ENCODE data around the gene MTREX. TPM values are rescaled to one million over a fixed set of nuclear protein-coding genes. Genes with fewer than 3 reads are reported as not detected.
A peak's percentile ranks its signal among the peaks of the same experiment; 100 is the strongest.

Gene MTREX
- total and polyA plus RNA-seq, 4 donors = 17.4 to 88.4 (median 35.9) TPM

DNA sequence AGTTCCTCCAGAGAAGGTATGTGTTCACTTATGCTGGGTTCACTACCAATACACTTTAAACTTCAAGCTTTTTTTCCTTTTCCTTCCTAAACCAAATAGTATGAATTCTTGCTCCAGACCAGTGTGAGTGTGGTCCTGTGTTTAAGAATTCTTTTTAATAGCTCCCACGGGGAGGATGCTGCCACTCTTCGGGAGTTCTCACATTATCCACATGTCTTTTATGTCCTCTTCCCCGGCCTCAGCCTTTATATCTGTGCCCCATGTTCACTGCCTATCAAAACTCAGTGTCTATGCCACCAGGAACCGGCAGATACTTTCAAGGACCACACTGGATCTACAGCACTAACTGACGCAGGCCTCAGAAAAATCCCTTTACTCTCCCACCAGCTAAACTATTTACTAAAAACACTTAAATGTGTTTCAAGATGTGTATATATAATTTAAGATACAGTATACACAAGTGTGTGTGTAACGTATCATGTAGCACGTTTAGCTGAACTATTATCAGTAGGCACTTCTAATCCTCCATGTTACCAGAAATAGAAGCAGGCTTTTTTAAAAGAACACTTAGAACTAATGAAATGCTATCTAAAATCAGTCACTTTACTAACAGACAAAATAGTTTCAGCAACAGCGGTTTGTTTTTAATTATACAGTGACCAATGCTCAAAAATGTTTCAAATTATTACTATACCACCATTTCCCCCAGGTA, 139.0 kb downstream of the MTREX start:
- WGBS, 2 donors = 71 to 75% methylated on average over 8 of the region's 8 CpGs
- no peak for ATAC-seq (ENCODE audit: insufficient read depth, low FRiP score)
- Histone ChIP-seq H3K27ac (ENCODE audit: low read depth in 1 of 2, low read length in 1 of 2) (peak overlapping the region in 1 of 2 donors; percentile 77), H3K36me3 (ENCODE audit: control insufficient read depth in 4 of 4, insufficient read depth in 4 of 4, low read length in 4 of 4) (peaks cover 0 to 13% (median 4%) of the 10 kb centered on the region in 4 donors), H3K27me3 (ENCODE audit: control insufficient read depth in 3 of 3, insufficient read depth in 3 of 3, low read length in 2 of 3) (no peaks in the 10 kb centered on the region), H3K4me1 (ENCODE audit: control insufficient read depth in 5 of 5, insufficient read depth in 5 of 5, low read length in 5 of 5) (peaks cover 0 to 23% (median 7%) of the 10 kb centered on the region in 5 donors), H3K9me3 (ENCODE audit: control insufficient read depth in 4 of 4, insufficient read depth in 3 of 4, low read length in 3 of 4) (no peaks in the 10 kb centered on the region), H3K4me3 (no peak overlapping the region), H3K9ac (ENCODE audit: insufficient read depth in 1 of 2, low read length in 2 of 2) (peak overlapping the region in 1 of 2 donors; percentile 26)
- DNase-seq = peak in 2 of 3 donors; percentile 50 to 61
- TF ChIP-seq, protein P1, sequence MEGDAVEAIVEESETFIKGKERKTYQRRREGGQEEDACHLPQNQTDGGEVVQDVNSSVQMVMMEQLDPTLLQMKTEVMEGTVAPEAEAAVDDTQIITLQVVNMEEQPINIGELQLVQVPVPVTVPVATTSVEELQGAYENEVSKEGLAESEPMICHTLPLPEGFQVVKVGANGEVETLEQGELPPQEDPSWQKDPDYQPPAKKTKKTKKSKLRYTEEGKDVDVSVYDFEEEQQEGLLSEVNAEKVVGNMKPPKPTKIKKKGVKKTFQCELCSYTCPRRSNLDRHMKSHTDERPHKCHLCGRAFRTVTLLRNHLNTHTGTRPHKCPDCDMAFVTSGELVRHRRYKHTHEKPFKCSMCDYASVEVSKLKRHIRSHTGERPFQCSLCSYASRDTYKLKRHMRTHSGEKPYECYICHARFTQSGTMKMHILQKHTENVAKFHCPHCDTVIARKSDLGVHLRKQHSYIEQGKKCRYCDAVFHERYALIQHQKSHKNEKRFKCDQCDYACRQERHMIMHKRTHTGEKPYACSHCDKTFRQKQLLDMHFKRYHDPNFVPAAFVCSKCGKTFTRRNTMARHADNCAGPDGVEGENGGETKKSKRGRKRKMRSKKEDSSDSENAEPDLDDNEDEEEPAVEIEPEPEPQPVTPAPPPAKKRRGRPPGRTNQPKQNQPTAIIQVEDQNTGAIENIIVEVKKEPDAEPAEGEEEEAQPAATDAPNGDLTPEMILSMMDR (IDR thresholded peaks at IDR 0.05; ENCODE audit: control extremely low read depth, extremely low read depth) = no peak

- peak overlapping the region in 1 of 2 donors; percentile 15 for H3K27ac ChIP-seq (ENCODE audit: low read depth in 1 of 2, low read length in 1 of 2)
- H3K27me3 ChIP-seq (ENCODE audit: control insufficient read depth in 3 of 3, insufficient read depth in 3 of 3, low read length in 2 of 3) = no peaks in the 10 kb centered on the region
- WGBS, 2 donors = 82 to 90% methylated on average over 4 of the region's 4 CpGs
- no peak for DNase-seq
- no peaks in the 10 kb centered on the region for H3K9me3 ChIP-seq (ENCODE audit: control insufficient read depth in 4 of 4, insufficient read depth in 3 of 4, low read length in 3 of 4)
- TF ChIP-seq, protein P1 (IDR thresholded peaks at IDR 0.05; ENCODE audit: control extremely low read depth, extremely low read depth) = no peak
- no peak for ATAC-seq (ENCODE audit: insufficient read depth, low FRiP score)
- no peak overlapping the region for H3K4me3 ChIP-seq
- peaks cover 0 to 21% (median 10%) of the 10 kb centered on the region in 5 donors for H3K4me1 ChIP-seq (ENCODE audit: control insufficient read depth in 5 of 5, insufficient read depth in 5 of 5, low read length in 5 of 5)
- peaks cover 0 to 17% (median 4%) of the 10 kb centered on the region in 4 donors for H3K36me3 ChIP-seq (ENCODE audit: control insufficient read depth in 4 of 4, insufficient read depth in 4 of 4, low read length in 4 of 4)
- no peak overlapping the region for H3K9ac ChIP-seq (ENCODE audit: insufficient read depth in 1 of 2, low read length in 2 of 2)
Observed at GRCh38 chr5:55450050-55450765, 142.4 kb downstream of the MTREX start.

GRCh38 chr5:55451976-55452375, 144.2 kb downstream of the MTREX start:
- H3K27me3 ChIP-seq (ENCODE audit: control insufficient read depth in 3 of 3, insufficient read depth in 3 of 3, low read length in 2 of 3) = no peaks in the 10 kb centered on the region
- H3K4me3 ChIP-seq = no peak overlapping the region
- peaks cover 0 to 27% (median 4%) of the 10 kb centered on the region in 4 donors for H3K36me3 ChIP-seq (ENCODE audit: control insufficient read depth in 4 of 4, insufficient read depth in 4 of 4, low read length in 4 of 4)
- no peak overlapping the region for H3K9ac ChIP-seq (ENCODE audit: insufficient read depth in 1 of 2, low read length in 2 of 2)
- 84 to 97% methylated on average over 2 of the region's 2 CpGs for WGBS, 2 donors
- no peaks in the 10 kb centered on the region for H3K9me3 ChIP-seq (ENCODE audit: control insufficient read depth in 4 of 4, insufficient read depth in 3 of 4, low read length in 3 of 4)
- H3K27ac ChIP-seq (ENCODE audit: low read depth in 1 of 2, low read length in 1 of 2) = no peak overlapping the region
- TF ChIP-seq, protein P1 (IDR thresholded peaks at IDR 0.05; ENCODE audit: control extremely low read depth, extremely low read depth) = no peak
- DNase-seq = no peak
- peaks cover 0 to 14% (median 6%) of the 10 kb centered on the region in 5 donors for H3K4me1 ChIP-seq (ENCODE audit: control insufficient read depth in 5 of 5, insufficient read depth in 5 of 5, low read length in 5 of 5)
- no peak for ATAC-seq (ENCODE audit: insufficient read depth, low FRiP score)

Data from lung (tissue), 12 donors.